Renal cortical epithelial cell (primary cell): ENCODE results near the gene PKD2. TPM values are rescaled to one million over a fixed set of nuclear protein-coding genes. Genes with fewer than 3 reads are reported as not detected.
"Not testable (repeated sequence)": the region's sequence is repeated elsewhere in the genome, so short reads cannot be mapped to it uniquely, and the experiment has no call there.

Experiments used
- DNase-seq: peaks from one replicate; pipeline ENCODE4 v3.0.0-alpha.2; 2011; ENCODE audit warnings: low read depth
- total RNA-seq: library from RNA; depleted of rRNA; stranded (reverse); fragments of >200 nt; gene quantifications from 2 replicates; pipeline ENCODE4 v1.2.3, GENCODE V29; 2014

PKD2 gene
- total RNA-seq, 1 donor from 2014 or later: 189 TPM

DNA sequence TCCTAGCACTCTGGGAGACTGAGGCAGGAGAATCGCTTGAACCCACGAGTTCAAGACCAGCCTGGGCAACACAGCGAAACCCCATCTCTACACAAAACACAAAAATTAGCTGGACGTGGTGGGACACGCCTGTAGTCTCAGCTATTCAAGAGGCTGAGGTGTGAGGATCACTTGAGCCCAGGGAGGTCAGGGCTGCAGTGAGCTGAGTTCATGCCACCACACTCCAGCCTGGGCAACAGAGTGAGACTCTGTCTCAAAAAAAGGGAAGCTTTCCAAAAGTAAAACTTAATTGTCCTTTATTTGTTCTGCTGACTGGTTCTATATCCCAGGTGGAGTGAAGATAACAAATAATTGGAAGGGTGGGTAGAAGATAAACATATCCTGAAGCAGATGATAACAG, 105.4 kb downstream of the PKD2 start:
- DNase-seq: no peak

DNA sequence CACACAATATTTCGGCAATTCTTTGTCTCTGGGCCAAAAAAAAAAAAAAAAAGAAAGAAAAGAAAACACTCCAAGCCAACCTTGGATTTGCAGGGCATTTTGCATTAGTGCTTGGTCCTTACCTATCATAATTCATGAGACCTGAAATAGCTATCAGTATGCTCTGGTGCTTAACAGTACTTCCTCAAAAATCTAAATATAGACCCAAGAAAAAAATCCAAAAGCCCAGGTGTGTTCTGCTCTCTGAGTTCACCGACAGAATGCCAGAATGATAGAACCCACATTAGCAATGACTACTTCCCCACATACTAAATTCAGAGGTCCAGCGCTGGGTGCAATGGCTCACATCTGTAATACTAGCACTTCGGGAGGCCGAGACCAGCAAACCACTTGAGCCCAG, 108.2 kb downstream of the PKD2 start:
- DNase-seq: no peak

DNA sequence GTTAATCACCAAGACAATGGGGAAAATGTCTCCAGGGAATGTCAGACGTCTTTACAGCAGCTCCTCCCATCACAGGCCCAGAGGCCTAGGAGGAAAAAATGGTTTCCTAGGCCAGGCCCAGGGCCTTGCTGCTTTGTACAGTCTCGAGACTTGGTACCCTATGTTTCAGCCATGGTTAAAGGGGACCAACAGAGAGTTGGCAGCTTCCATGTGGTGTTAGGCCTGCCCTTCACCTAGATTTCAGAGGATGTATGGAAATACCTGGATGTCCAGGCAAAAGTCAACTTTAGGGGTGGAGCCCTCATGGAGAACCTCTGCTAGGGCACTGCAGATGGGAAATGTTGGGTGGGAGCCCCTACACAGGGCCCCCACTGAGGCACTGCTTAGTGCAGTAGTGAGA, 112.5 kb downstream of the PKD2 start:
- no peak for DNase-seq

DNA sequence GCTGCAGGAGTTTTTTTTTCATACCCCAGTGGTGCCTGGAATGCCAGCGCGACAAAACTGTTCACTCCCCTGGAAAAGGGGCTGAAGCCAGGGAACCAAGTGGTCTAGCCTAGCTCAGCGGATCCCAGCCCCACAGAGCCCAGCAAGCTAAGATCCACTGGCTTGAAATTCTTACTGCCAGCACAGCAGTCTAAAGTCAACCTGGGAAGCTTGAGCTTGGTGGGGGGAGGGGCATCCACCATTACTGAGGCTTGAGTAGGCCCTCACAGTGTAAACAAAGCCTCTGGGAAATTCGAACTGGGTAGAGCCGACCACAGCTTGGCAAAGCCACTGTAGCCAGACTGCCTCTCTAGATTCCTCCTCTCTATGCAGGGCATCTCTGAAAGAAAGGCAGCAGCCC, 114.8 kb downstream of the PKD2 start:
- DNase-seq: not testable (repeated sequence)

Other genes with a start within 250 kb of the PKD2 start
- not detected in 2 replicates for gene IBSP, start 208.1 kb upstream of the PKD2 start, total RNA-seq
- not detected in 2 replicates for gene MEPE, start 174.7 kb upstream of the PKD2 start, total RNA-seq
- 723 and 3,280 TPM in 2 replicates for gene SPP1, start 31.9 kb upstream of the PKD2 start, total RNA-seq
- gene ABCG2, start 151.0 kb downstream of the PKD2 start, total RNA-seq: 0.55 and 3.1 TPM in 2 replicates